PFSK-1 (cell line): ENCODE data around the gene RGS12. TPM values are rescaled to one million over a fixed set of nuclear protein-coding genes. Genes with fewer than 3 reads are reported as not detected.

Source experiments
- FOXP2 ChIP-seq: optimal IDR thresholded peaks from 2 replicates; pipeline ENCODE3; 2011; ENCODE audit warnings: borderline replicate concordance, control low read depth, inconsistent platforms; ENCODE audit not compliant: insufficient read depth; ENCODE audit errors: extremely low read length, extremely low read depth
- POLR2AphosphoS5 ChIP-seq: IDR thresholded peaks from 2 replicates; pipeline ENCODE4 v1.6.1; 2012; ENCODE audit warnings: low read depth, mild to moderate bottlenecking, control low read depth, low read length, moderate library complexity
- SIN3A ChIP-seq: IDR thresholded peaks from 2 replicates; pipeline ENCODE4 v1.6.1; 2012; ENCODE audit warnings: mild to moderate bottlenecking, low read length, moderate library complexity, borderline replicate concordance; ENCODE audit not compliant: insufficient read depth
- TAF1 ChIP-seq: IDR thresholded peaks from 2 replicates; pipeline ENCODE4 v1.6.1; 2012; ENCODE audit warnings: low read length, control low read depth, borderline replicate concordance; ENCODE audit not compliant: insufficient read depth
- polyA plus RNA-seq: library from polyadenylated mRNA; unstranded; fragments of >200 nt; gene quantifications from one replicate; pipeline ENCODE4 v1.2.1, GENCODE V29; 2012; ENCODE audit warnings: low read depth, missing spikeins; ENCODE audit not compliant: insufficient read length
- TF ChIP-seq, protein P1 (sequence below), 2 experiments: IDR thresholded peaks; 2 replicates each; pipeline versions ENCODE4 v1.6.1 to v1.8.0; 2011 to 2012; ENCODE audit warnings: low read depth in 2 of 2, low read length in 2 of 2, control low read depth in 1 of 2, inconsistent platforms in 1 of 2, mild to moderate bottlenecking in 1 of 2, moderate library complexity in 1 of 2; ENCODE audit not compliant: insufficient read depth in 1 of 2

Gene RGS12, protein sequence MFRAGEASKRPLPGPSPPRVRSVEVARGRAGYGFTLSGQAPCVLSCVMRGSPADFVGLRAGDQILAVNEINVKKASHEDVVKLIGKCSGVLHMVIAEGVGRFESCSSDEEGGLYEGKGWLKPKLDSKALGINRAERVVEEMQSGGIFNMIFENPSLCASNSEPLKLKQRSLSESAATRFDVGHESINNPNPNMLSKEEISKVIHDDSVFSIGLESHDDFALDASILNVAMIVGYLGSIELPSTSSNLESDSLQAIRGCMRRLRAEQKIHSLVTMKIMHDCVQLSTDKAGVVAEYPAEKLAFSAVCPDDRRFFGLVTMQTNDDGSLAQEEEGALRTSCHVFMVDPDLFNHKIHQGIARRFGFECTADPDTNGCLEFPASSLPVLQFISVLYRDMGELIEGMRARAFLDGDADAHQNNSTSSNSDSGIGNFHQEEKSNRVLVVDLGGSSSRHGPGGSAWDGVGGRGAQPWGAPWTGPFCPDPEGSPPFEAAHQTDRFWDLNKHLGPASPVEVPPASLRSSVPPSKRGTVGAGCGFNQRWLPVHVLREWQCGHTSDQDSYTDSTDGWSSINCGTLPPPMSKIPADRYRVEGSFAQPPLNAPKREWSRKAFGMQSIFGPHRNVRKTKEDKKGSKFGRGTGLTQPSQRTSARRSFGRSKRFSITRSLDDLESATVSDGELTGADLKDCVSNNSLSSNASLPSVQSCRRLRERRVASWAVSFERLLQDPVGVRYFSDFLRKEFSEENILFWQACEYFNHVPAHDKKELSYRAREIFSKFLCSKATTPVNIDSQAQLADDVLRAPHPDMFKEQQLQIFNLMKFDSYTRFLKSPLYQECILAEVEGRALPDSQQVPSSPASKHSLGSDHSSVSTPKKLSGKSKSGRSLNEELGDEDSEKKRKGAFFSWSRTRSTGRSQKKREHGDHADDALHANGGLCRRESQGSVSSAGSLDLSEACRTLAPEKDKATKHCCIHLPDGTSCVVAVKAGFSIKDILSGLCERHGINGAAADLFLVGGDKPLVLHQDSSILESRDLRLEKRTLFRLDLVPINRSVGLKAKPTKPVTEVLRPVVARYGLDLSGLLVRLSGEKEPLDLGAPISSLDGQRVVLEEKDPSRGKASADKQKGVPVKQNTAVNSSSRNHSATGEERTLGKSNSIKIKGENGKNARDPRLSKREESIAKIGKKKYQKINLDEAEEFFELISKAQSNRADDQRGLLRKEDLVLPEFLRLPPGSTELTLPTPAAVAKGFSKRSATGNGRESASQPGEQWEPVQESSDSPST (N-terminal part only)
- 8.4 TPM for polyA plus RNA-seq

DNA sequence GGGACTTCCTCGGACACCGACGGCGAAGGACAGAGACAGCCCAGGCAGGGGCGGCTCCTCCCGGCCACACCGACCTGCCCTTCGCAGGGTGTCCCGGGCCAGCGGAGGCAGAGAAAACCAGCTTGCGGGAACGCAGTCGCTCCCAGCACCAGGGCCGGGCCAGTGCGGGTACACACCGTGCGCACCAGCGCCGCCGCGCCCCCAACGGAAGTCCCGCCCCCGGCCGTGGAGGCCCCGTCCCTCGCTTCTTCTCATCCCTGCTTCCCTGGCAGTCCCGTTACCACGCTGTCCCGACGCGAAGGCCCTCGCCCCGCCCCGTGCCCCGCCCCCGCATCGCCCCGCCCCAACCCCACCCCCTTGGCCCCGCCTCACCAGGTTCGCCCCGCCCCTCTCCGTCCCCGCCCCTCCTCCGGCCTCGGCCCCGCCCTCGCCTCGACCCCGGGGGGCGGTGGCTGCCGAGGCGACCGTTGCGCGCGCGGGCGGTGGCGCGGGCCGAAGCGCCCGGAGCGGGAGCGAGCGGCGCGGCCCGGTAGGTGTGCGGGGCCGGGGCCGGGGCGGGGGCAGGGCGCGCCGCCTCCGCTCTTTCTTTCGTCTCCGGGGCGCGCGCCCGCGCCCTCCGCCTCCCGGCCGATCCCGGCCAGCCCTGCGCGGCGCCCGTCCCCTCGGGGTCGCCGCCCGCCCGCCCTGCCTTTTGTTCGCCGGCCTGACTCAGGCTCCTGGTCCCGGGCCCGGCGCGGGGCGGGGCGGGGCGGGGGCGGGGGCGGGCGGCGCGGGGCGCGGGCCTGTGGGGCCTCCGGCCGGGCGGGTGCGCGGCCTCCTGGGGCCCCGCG is at the start of gene RGS12:
Gene RGS12, plus strand, starts transcription at position 451 of the 830 bp plus-strand sequence. CDS start 23,150 bp downstream, outside the sequence.
- no peak for TF ChIP-seq TAF1
- TF ChIP-seq, protein P1, sequence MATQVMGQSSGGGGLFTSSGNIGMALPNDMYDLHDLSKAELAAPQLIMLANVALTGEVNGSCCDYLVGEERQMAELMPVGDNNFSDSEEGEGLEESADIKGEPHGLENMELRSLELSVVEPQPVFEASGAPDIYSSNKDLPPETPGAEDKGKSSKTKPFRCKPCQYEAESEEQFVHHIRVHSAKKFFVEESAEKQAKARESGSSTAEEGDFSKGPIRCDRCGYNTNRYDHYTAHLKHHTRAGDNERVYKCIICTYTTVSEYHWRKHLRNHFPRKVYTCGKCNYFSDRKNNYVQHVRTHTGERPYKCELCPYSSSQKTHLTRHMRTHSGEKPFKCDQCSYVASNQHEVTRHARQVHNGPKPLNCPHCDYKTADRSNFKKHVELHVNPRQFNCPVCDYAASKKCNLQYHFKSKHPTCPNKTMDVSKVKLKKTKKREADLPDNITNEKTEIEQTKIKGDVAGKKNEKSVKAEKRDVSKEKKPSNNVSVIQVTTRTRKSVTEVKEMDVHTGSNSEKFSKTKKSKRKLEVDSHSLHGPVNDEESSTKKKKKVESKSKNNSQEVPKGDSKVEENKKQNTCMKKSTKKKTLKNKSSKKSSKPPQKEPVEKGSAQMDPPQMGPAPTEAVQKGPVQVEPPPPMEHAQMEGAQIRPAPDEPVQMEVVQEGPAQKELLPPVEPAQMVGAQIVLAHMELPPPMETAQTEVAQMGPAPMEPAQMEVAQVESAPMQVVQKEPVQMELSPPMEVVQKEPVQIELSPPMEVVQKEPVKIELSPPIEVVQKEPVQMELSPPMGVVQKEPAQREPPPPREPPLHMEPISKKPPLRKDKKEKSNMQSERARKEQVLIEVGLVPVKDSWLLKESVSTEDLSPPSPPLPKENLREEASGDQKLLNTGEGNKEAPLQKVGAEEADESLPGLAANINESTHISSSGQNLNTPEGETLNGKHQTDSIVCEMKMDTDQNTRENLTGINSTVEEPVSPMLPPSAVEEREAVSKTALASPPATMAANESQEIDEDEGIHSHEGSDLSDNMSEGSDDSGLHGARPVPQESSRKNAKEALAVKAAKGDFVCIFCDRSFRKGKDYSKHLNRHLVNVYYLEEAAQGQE (IDR thresholded peaks at IDR 0.05; ENCODE audit: insufficient read depth in 1 of 2, low read depth in 2 of 2, low read length in 2 of 2) = no peak
- peak; percentile 41 for TF ChIP-seq FOXP2
- TF ChIP-seq POLR2AphosphoS5 = 0 out of 2 replicates have a peak, but pooled peaks have one; percentile 17
- TF ChIP-seq SIN3A = no peak

DNA sequence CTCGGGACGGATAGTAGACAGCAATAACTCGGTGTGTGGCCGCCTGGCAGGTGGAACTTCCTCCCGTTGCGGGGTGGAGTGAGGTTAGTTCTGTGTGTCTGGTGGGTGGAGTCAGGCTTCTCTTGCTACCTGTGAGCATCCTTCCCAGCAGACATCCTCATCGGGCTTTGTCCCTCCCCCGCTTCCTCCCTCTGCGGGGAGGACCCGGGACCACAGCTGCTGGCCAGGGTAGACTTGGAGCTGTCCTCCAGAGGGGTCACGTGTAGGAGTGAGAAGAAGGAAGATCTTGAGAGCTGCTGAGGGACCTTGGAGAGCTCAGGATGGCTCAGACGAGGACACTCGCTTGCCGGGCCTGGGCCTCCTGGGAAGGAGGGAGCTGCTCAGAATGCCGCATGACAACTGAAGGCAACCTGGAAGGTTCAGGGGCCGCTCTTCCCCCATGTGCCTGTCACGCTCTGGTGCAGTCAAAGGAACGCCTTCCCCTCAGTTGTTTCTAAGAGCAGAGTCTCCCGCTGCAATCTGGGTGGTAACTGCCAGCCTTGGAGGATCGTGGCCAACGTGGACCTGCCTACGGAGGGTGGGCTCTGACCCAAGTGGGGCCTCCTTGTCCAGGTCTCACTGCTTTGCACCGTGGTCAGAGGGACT is 49.6 kb upstream of the RGS12 start:
- TF ChIP-seq POLR2AphosphoS5 = no peak
- TF ChIP-seq, protein P1 (IDR thresholded peaks at IDR 0.05; ENCODE audit: insufficient read depth in 1 of 2, low read depth in 2 of 2, low read length in 2 of 2) = 0 out of 4 replicates have a peak, but pooled peaks of 1 of the 2 experiments have one; percentile 23

DNA sequence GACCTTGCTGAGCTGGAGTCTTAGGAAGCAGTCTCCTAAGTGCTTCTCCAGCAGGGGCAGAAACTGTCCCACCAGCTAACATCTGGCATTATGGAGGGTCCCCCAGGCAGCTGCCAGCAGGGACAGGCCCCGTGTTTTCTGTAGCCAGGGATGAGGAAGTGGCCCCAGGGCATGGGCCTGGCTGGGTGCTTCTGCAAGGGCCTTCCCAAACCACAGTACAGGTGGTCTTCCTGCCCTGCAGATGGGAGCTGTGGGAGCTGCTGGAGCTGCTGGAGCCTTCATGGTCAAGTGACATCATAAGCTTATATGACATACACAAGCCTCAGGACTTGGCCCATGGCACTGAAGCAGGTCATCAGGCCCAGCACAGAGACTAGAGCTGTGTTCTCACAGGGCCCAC is 48.8 kb upstream of the RGS12 start:
- TF ChIP-seq, protein P1 (IDR thresholded peaks at IDR 0.05; ENCODE audit: insufficient read depth in 1 of 2, low read depth in 2 of 2, low read length in 2 of 2) = no peak
- TF ChIP-seq FOXP2 = no peak
- no peak for TF ChIP-seq POLR2AphosphoS5
- no peak for TF ChIP-seq SIN3A
- TF ChIP-seq TAF1 = no peak

DNA sequence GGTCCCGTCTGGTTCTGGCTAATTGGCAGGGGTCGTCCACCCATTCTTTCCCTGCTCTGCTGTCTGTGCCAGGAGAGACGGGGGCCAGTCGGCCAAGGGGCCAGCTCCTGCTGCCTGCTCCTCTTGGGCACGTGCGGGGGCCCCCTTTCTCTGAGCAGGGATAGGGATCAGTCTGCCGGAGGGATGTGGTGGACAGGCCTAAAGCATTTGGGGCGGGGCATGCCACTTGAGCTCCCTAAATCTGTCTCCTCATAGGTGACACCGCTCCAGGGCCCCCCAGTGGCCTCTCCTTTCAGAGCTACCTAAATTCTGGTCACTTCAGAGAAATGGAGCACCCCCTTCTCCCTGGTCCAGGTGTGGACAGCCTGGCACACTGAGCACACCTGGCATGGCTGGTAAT is 48.1 kb upstream of the RGS12 start:
- TF ChIP-seq, protein P1 (IDR thresholded peaks at IDR 0.05; ENCODE audit: insufficient read depth in 1 of 2, low read depth in 2 of 2, low read length in 2 of 2) = no peak
- TF ChIP-seq FOXP2 (no peak), TAF1 (no peak), SIN3A (no peak), POLR2AphosphoS5 (no peak)
